Endothelial cell of umbilical vein (primary cell): Measurements from ENCODE around the gene THOC5. TPM values are rescaled to one million over a fixed set of nuclear protein-coding genes. Genes with fewer than 3 reads are reported as not detected.
A peak's percentile ranks its signal among the peaks of the same experiment; 100 is the strongest.
"Not testable (repeated sequence)": the region's sequence is repeated elsewhere in the genome, so short reads cannot be mapped to it uniquely, and the experiment has no call there.

Experiments
- BruUV-seq: library from RNA; stranded (reverse); fragments of 400-500 nt; replicated peaks from 2 replicates; lab custom pipeline; 2021; lab: Mats Ljungman, UMichigan
- CTCF ChIA-PET: fragments of 300-600, 350-600 bp; sonication (Branson Sonifier 250); formaldehyde crosslinking; loops from one replicate; lab custom pipeline; 2021; ENCODE audit warnings: antibody characterized with exemption, inconsistent platforms; lab: Charles Lee
- POLR2A ChIA-PET: fragments of 300-600, 350-600 bp; sonication (Branson Sonifier 250); formaldehyde crosslinking; loops from one replicate; lab custom pipeline; 2021; ENCODE audit warnings: antibody characterized with exemption, inconsistent platforms; lab: Charles Lee
- DNase-seq: peaks from one replicate; pipeline ENCODE4 v3.0.0-alpha.2; 2011; ENCODE audit warnings: low read depth, low spot score
- FAIRE-seq: peaks from 2 replicates; lab custom pipeline; 2011; peaks lifted over from hg19 to GRCh38; lab: Jason Lieb, UNC
- H2AFZ ChIP-seq: 2 replicates; pipeline ENCODE4 v1.6.0; 2012; ENCODE audit warnings: low read depth, low read length, control low read depth, inconsistent platforms
- H3K27ac ChIP-seq: 2 replicates; pipeline ENCODE4 v1.5.1; 2011; ENCODE audit warnings: low read depth, mild to moderate bottlenecking, control low read depth, low read length, moderate library complexity; ENCODE audit not compliant: insufficient read depth
- H3K27me3 ChIP-seq, 2 experiments: 2 replicates each; pipeline versions ENCODE4 v1.6.0 to v1.6.1; 2011; ENCODE audit warnings: low read length in 2 of 2, mixed read lengths in 1 of 2; ENCODE audit not compliant: control insufficient read depth in 2 of 2, insufficient read depth in 2 of 2
- H3K36me3 ChIP-seq, 2 experiments: 2 replicates in 1 of 2; 3 replicates in 1 of 2; pipeline ENCODE4 v1.5.1; 2011; ENCODE audit warnings: low read length in 2 of 2, mild to moderate bottlenecking in 1 of 2, moderate library complexity in 1 of 2; ENCODE audit not compliant: control insufficient read depth in 2 of 2, insufficient read depth in 2 of 2; ENCODE audit errors: extremely low read depth in 1 of 2
- H3K4me1 ChIP-seq: 3 replicates; pipeline ENCODE4 v1.5.1; 2011; ENCODE audit warnings: mild to moderate bottlenecking, low read length; ENCODE audit not compliant: control insufficient read depth, insufficient read depth; ENCODE audit errors: extremely low read depth
- H3K4me2 ChIP-seq: 2 replicates; pipeline ENCODE4 v1.6.1; 2011; ENCODE audit warnings: low read length, control low read depth, mixed read lengths; ENCODE audit not compliant: insufficient read depth
- H3K4me3 ChIP-seq, 3 experiments: fragments of 200-600 bp in 1 of 3; sonication (generic), shearing (Covaris generic) in 1 of 3; replicated peaks in 1 of 3; 2 replicates each; pipeline ENCODE4 v1.5.1; 2011 to 2016; ENCODE audit warnings: control low read depth in 3 of 3, low read length in 3 of 3, mild to moderate bottlenecking in 2 of 3, inconsistent platforms in 1 of 3, low read depth in 1 of 3, moderate library complexity in 1 of 3; ENCODE audit not compliant: insufficient read depth in 1 of 3
- H3K79me2 ChIP-seq: 2 replicates; pipeline ENCODE4 v1.6.0; 2012; ENCODE audit warnings: low read length, inconsistent platforms; ENCODE audit not compliant: control insufficient read depth, insufficient read depth
- H3K9ac ChIP-seq: replicated peaks from 2 replicates; pipeline ENCODE3; 2011; ENCODE audit warnings: low read length, control low read depth; ENCODE audit not compliant: insufficient read depth; ENCODE audit errors: extremely low read depth
- H3K9me1 ChIP-seq: replicated peaks from 3 replicates; pipeline ENCODE4 v1.6.0; 2011; ENCODE audit warnings: mild to moderate bottlenecking, low read length; ENCODE audit not compliant: control insufficient read depth, insufficient read depth; ENCODE audit errors: extremely low read depth
- H3K9me3 ChIP-seq: replicated peaks from 2 replicates; pipeline ENCODE4 v1.5.1; 2012; ENCODE audit warnings: low read length, inconsistent platforms; ENCODE audit not compliant: control insufficient read depth, insufficient read depth
- H4K20me1 ChIP-seq: replicated peaks from 2 replicates; pipeline ENCODE3; 2011; ENCODE audit warnings: mild to moderate bottlenecking, low read length; ENCODE audit not compliant: control insufficient read depth, insufficient read depth; ENCODE audit errors: extremely low read depth
- JUN ChIP-seq: IDR thresholded peaks from 2 replicates; pipeline ENCODE4 v1.6.1; 2011; ENCODE audit warnings: borderline replicate concordance, low read depth; ENCODE audit not compliant: insufficient read length, insufficient read depth
- dilution Hi-C: fragments of 300-500 bp; cut with MboI; formaldehyde crosslinking; loops from one replicate; pipeline ENCODE4 v1.15.0; 2019; ENCODE audit warnings: low sequenced_read_pairs; ENCODE audit not compliant: extremely low pct_ligation_motif_present
- intact Hi-C: fragments of 100-400 bp; cut with micrococcal nuclease; formaldehyde crosslinking; loops from one replicate; pipeline ENCODE4 v1.10.0; 2022
- polyA plus RNA-seq, 4 experiments: library from polyadenylated mRNA; depleted of rRNA in 3 of 4; stranded (reverse) in 3 of 4; unstranded in 1 of 4; fragments of >200 nt; gene quantifications; 2 replicates each; pipeline versions ENCODE4 v1.2.1 to v1.2.3, GENCODE V29; 2011 to 2012; ENCODE audit warnings: missing spikeins in 1 of 4
- total RNA-seq: library from RNA; stranded (reverse); gene quantifications from 2 replicates; pipeline ENCODE4 v1.2.3, GENCODE V29; 2021
- TF ChIP-seq, protein P1 (sequence below): IDR thresholded peaks from 2 replicates; pipeline ENCODE4 v1.6.1; 2011; ENCODE audit not compliant: insufficient read depth, insufficient read length

The THOC5 gene
- total and polyA plus RNA-seq, 2 donors (not counting 3 experiments of a cell fraction or from before 2014, with no cell fraction given): 35.0 to 82.9 TPM

DNA sequence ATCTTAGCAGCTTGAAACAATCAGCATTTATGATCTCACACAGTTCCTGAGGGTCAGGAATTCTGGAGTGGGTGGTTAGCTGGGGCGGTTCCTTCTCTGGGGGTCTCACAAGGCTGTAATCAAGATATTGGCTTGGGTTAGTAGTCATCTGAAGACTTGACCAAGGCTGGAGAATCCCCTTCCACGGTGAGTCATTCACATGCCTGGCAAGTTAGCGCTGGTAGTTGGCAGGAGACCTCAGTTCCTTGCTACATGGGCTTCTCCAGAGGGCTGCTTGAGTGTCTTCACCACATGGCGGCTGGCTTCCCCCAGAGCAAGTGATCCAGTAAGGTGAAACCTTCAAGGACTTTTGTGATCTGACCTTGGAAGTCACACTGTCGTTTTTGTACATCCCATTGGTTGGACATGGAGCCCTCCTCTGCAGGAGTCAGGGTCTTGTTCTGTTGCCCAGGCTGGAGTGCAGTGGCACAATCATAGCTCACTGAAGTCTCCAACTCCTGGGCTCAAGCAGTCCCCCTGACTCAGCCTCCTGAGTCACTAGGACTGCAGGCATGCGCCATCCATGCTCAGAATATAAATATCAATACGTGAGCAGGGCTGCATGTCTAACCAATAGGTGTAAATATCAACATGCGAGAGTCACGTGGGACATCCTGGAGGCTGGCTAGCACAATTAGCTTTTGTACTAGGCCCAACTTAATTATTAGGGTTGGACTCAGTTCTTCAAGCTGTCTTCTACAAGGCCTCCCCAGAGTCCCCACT lies 34.6 kb upstream of the THOC5 start:
- Histone ChIP-seq H4K20me1 (no peaks in the 10 kb centered on the region), H3K79me2 (no peaks in the 10 kb centered on the region), H3K27me3 (no peaks in the 10 kb centered on the region), H3K36me3 (no peaks in the 10 kb centered on the region), H3K4me3 (no peak overlapping the region), H3K9ac (no peak overlapping the region), H3K9me3 (no peaks in the 10 kb centered on the region), H3K4me2 (no peak overlapping the region), H3K9me1 (no peaks in the 10 kb centered on the region), H3K4me1 (no peaks in the 10 kb centered on the region), H2AFZ (no peak overlapping the region), H3K27ac (no peak overlapping the region)
- FAIRE-seq (peak; percentile 78), DNase-seq (peak; percentile 42)
- ChIA-PET POLR2A (no interaction called here), CTCF (interaction anchor here (0.6 to 3.8 kb wide), 8 partner anchors 11 to 501 kb away, joined by 3 to 28 read pairs (median 4); no protein-coding TSS in a partner anchor)
- intact Hi-C loops (no loop called here), dilution Hi-C loops (no loop called here)
- peak; percentile 19 for TF ChIP-seq JUN
- TF ChIP-seq, protein P1, sequence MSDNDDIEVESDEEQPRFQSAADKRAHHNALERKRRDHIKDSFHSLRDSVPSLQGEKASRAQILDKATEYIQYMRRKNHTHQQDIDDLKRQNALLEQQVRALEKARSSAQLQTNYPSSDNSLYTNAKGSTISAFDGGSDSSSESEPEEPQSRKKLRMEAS: no peak
- no TSS peak for BruUV-seq

DNA sequence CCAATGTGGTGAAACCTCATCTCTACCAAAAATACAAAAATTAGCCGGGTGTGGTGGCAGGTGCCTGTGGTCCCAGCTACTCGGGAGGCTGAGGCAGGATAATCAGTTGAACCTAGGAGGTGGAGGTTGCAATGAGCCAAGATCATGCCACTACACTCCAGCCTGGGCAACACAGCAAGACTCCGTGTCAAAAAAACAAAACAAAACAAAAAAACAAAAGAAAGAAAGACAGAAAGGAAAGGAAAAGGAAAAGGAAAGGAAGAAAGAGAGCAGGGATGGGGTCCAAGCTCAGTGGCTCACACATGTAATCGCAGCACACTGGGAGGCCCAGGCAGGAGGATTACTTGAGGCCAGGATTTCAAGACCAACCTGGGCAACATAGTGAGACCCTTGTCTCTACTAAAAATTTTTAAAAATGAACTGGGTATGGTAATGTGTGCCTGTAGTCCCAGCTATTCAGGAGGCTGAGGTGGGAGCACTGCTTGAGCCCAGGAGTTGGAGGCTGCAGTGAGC lies 32.7 kb upstream of the THOC5 start:
- H3K79me2 ChIP-seq, intact Hi-C loops, dilution Hi-C loops, H3K4me3 ChIP-seq, H3K27me3 ChIP-seq, H2AFZ ChIP-seq, BruUV-seq, H3K27ac ChIP-seq, H3K4me1 ChIP-seq, H3K9ac ChIP-seq, H3K36me3 ChIP-seq, FAIRE-seq, H4K20me1 ChIP-seq, DNase-seq, H3K4me2 ChIP-seq, H3K9me3 ChIP-seq, H3K9me1 ChIP-seq: not testable (repeated sequence)
- ChIA-PET POLR2A (interaction anchor here (0.6 kb wide), 1 partner anchor 44 kb away, joined by 3 read pairs; no protein-coding TSS in a partner anchor), CTCF (interaction anchor here (1.5 kb wide), 1 partner anchor 39 kb away, joined by 3 read pairs; no protein-coding TSS in a partner anchor)
